ENCODE results near the gene ATRNL1. TPM values are rescaled to one million over a fixed set of nuclear protein-coding genes. Genes with fewer than 3 reads are reported as not detected.

The ATRNL1 gene
- total RNA-seq, 1 experiment from 2014 or later = not detected

DNA sequence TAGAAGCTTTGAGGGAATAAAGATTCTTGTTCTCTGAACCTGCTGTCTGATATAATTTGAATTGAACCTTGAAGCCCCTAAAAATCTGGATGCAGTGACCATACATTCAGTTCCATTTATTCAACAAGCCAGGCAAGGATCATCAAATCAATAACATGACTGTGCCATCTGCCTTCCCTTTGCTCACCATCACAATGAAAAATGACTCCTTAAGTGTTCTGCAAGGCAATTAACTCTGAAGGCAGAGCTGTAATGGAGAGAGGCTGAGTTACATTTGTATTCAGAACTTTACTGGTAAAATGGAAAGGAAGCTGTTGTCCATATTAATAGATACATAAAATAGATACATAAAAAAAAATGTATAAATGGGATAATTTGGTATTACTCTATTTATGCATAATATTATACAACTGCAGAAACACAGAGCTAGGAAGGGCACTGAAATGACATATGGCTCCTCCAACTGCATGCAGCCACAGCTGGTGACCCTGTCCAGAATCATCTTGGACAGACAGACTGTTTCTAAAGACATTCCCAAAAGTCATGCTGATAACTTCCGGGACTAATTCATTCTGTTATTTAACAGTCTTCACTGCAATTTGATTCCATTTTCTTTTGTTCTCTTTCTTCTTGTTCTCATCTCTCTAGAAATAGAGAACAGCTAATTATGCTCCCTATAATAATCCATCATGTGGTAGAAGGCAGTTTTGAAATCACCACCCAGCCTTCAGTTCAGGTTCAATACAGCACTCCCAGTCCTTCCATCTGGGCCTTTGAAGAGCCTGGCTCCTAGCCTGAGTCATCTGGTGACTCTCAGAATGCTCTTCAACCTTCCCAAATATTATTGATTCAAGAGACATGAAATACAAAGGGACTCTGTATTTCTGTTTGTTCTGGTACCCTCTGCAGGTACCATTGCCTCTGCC is 767.3 kb downstream of the ATRNL1 start:
- intact Hi-C loops (cut with micrococcal nuclease; ENCODE audit: unreplicated experiment) = no loop called here
- H3K36me3 Mint-ChIP-seq (ENCODE audit: insufficient read depth, unreplicated experiment) = no peaks in the 10 kb centered on the region
- TF ChIP-seq, protein P1, sequence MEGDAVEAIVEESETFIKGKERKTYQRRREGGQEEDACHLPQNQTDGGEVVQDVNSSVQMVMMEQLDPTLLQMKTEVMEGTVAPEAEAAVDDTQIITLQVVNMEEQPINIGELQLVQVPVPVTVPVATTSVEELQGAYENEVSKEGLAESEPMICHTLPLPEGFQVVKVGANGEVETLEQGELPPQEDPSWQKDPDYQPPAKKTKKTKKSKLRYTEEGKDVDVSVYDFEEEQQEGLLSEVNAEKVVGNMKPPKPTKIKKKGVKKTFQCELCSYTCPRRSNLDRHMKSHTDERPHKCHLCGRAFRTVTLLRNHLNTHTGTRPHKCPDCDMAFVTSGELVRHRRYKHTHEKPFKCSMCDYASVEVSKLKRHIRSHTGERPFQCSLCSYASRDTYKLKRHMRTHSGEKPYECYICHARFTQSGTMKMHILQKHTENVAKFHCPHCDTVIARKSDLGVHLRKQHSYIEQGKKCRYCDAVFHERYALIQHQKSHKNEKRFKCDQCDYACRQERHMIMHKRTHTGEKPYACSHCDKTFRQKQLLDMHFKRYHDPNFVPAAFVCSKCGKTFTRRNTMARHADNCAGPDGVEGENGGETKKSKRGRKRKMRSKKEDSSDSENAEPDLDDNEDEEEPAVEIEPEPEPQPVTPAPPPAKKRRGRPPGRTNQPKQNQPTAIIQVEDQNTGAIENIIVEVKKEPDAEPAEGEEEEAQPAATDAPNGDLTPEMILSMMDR (IDR thresholded peaks at IDR 0.05; ENCODE audit: insufficient read depth in 1 of 2, low read depth in 1 of 2, low read length in 1 of 2, severe bottlenecking in 1 of 2, unreplicated experiment in 1 of 2) = no peak
- no peaks in the 10 kb centered on the region for H3K27me3 Mint-ChIP-seq (ENCODE audit: insufficient read depth, unreplicated experiment)
- H3K4me3 Mint-ChIP-seq (ENCODE audit: unreplicated experiment) = no peak overlapping the region
- Histone ChIP-seq H3K9me3 (no peaks in the 10 kb centered on the region), H3K4me1 (0 out of 2 replicates have a peak, but pooled peaks cover 3% of the 10 kb centered on the region), H3K36me3 (ENCODE audit: control insufficient read depth, insufficient read depth, low read length) (no peaks in the 10 kb centered on the region), H3K4me3 (ENCODE audit: low read depth, low read length) (no peak overlapping the region), H3K27me3 (replicated peaks; ENCODE audit: control insufficient read depth, insufficient read depth, low read length) (no peaks in the 10 kb centered on the region)
- no peak overlapping the region for H3K27ac Mint-ChIP-seq (ENCODE audit: unreplicated experiment)
- CTCF ChIA-PET = no interaction called here
- peaks cover under 1% of the 10 kb centered on the region for H3K4me1 Mint-ChIP-seq (ENCODE audit: low read depth, unreplicated experiment)
- no peak for DNase-seq
- POLR2A ChIA-PET = no interaction called here
- no peaks in the 10 kb centered on the region for H3K9me3 Mint-ChIP-seq (ENCODE audit: unreplicated experiment)
- no TSS peak for BruUV-seq (replicated peaks)

DNA sequence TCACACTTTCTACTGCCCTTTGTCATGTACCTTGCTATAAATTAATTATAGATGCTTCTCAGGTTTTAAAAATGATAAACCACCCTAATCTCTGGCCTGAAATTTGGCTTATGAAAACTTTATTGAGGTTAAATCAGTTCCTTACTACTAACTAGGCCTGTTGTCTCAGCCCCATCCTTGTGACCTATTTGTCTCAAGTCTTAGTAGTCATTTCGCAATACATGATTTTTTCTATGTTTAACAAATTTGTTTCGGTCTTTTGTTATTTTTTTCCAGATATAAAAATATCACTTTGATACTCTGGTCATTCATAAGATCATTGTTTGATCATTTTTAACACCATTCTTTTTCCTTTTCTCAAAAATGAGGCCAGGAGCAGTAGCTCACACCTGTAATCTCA is 768.3 kb downstream of the ATRNL1 start:
- Mint-ChIP-seq H3K36me3 (ENCODE audit: insufficient read depth, unreplicated experiment) (no peaks in the 10 kb centered on the region), H3K4me3 (ENCODE audit: unreplicated experiment) (no peak overlapping the region), H3K27me3 (ENCODE audit: insufficient read depth, unreplicated experiment) (no peaks in the 10 kb centered on the region), H3K27ac (ENCODE audit: unreplicated experiment) (no peak overlapping the region), H3K4me1 (ENCODE audit: low read depth, unreplicated experiment) (no peaks in the 10 kb centered on the region), H3K9me3 (ENCODE audit: unreplicated experiment) (no peaks in the 10 kb centered on the region)
- no peak overlapping the region for H3K4me3 ChIP-seq (ENCODE audit: low read depth, low read length)
- TF ChIP-seq, protein P1 (IDR thresholded peaks at IDR 0.05; ENCODE audit: insufficient read depth in 1 of 2, low read depth in 1 of 2, low read length in 1 of 2, severe bottlenecking in 1 of 2, unreplicated experiment in 1 of 2) = no peak
- no peaks in the 10 kb centered on the region for H3K9me3 ChIP-seq
- BruUV-seq (replicated peaks) = no TSS peak
- no peaks in the 10 kb centered on the region for H3K27me3 ChIP-seq (replicated peaks; ENCODE audit: control insufficient read depth, insufficient read depth, low read length)
- 0 out of 2 replicates have a peak, but pooled peaks cover 3% of the 10 kb centered on the region for H3K4me1 ChIP-seq
- DNase-seq = no peak
- POLR2A ChIA-PET = no interaction called here
- no peaks in the 10 kb centered on the region for H3K36me3 ChIP-seq (ENCODE audit: control insufficient read depth, insufficient read depth, low read length)
- CTCF ChIA-PET = no interaction called here
- intact Hi-C loops (cut with micrococcal nuclease; ENCODE audit: unreplicated experiment) = no loop called here

DNA sequence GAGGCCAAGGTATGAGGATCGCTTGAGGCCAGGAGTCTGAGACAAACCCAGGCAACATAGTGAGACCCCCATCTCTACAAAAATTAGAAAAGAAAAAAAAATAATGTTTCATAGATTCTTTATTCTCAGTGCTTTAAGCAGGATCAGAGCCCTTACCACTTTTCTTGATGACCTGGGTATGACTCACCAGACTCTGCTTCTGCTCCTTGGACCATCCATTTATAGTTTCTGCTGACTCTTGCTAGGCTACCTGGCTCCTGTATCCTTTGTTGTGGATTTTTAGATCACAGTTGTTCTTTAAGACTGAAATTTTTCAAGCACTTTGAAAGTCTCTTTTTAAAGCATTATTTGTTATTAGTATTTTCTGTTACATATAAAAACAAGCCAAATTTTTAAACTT is 768.7 kb downstream of the ATRNL1 start:
- 0 out of 2 replicates have a peak, but pooled peaks cover 3% of the 10 kb centered on the region for H3K4me1 ChIP-seq
- H3K4me3 ChIP-seq (ENCODE audit: low read depth, low read length) = no peak overlapping the region
- Mint-ChIP-seq H3K4me3 (ENCODE audit: unreplicated experiment) (no peak overlapping the region), H3K27ac (ENCODE audit: unreplicated experiment) (no peak overlapping the region), H3K4me1 (ENCODE audit: low read depth, unreplicated experiment) (no peaks in the 10 kb centered on the region), H3K36me3 (ENCODE audit: insufficient read depth, unreplicated experiment) (no peaks in the 10 kb centered on the region), H3K27me3 (ENCODE audit: insufficient read depth, unreplicated experiment) (no peaks in the 10 kb centered on the region), H3K9me3 (ENCODE audit: unreplicated experiment) (no peaks in the 10 kb centered on the region)
- no peaks in the 10 kb centered on the region for H3K9me3 ChIP-seq
- ChIA-PET CTCF (no interaction called here), POLR2A (no interaction called here)
- no peaks in the 10 kb centered on the region for H3K36me3 ChIP-seq (ENCODE audit: control insufficient read depth, insufficient read depth, low read length)
- intact Hi-C loops (cut with micrococcal nuclease; ENCODE audit: unreplicated experiment) = no loop called here
- no peaks in the 10 kb centered on the region for H3K27me3 ChIP-seq (replicated peaks; ENCODE audit: control insufficient read depth, insufficient read depth, low read length)
- no peak for DNase-seq
- no TSS peak for BruUV-seq (replicated peaks)
- TF ChIP-seq, protein P1 (IDR thresholded peaks at IDR 0.05; ENCODE audit: insufficient read depth in 1 of 2, low read depth in 1 of 2, low read length in 1 of 2, severe bottlenecking in 1 of 2, unreplicated experiment in 1 of 2) = no peak

All from Caco-2 (cell line).